VCaP (cell line): Measurements from ENCODE around the gene SERPINA3.
"Not testable (repeated sequence)": the region's sequence is repeated elsewhere in the genome, so short reads cannot be mapped to it uniquely, and the experiment has no call there.

Experiments used
- H3K27ac ChIP-seq: fragments of 450-650 bp; 2 replicates; pipeline ENCODE4 v1.5.1; 2017
- TF ChIP-seq, protein P1 (sequence below): fragments of 450-650 bp; conservative IDR thresholded peaks from 2 replicates; pipeline ENCODE4 v1.5.1; 2017; ENCODE audit warnings: mild to moderate bottlenecking, moderate library complexity

SERPINA3 gene

DNA sequence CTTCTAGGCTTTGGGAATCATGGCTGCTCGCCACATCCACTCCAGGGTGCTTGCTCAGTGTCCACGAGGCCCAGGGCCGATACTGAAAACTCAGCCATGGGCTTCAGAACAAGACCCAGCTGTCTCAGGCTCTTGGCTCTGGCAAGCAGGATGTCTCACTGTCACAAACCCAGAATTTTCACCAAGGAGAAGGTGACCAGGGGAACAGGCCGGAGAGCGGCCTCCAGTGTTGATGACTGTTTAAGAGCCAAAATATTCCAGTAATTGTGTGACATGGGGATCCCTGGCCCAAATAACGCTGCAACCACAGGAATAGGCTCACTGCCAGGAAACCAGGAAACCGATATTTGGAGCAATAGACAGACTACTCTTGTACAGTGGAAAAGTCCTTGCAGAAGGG, 40.8 kb upstream of the SERPINA3 start:
- H3K27ac ChIP-seq = no peak overlapping the region
- TF ChIP-seq, protein P1, sequence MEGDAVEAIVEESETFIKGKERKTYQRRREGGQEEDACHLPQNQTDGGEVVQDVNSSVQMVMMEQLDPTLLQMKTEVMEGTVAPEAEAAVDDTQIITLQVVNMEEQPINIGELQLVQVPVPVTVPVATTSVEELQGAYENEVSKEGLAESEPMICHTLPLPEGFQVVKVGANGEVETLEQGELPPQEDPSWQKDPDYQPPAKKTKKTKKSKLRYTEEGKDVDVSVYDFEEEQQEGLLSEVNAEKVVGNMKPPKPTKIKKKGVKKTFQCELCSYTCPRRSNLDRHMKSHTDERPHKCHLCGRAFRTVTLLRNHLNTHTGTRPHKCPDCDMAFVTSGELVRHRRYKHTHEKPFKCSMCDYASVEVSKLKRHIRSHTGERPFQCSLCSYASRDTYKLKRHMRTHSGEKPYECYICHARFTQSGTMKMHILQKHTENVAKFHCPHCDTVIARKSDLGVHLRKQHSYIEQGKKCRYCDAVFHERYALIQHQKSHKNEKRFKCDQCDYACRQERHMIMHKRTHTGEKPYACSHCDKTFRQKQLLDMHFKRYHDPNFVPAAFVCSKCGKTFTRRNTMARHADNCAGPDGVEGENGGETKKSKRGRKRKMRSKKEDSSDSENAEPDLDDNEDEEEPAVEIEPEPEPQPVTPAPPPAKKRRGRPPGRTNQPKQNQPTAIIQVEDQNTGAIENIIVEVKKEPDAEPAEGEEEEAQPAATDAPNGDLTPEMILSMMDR = no peak

DNA sequence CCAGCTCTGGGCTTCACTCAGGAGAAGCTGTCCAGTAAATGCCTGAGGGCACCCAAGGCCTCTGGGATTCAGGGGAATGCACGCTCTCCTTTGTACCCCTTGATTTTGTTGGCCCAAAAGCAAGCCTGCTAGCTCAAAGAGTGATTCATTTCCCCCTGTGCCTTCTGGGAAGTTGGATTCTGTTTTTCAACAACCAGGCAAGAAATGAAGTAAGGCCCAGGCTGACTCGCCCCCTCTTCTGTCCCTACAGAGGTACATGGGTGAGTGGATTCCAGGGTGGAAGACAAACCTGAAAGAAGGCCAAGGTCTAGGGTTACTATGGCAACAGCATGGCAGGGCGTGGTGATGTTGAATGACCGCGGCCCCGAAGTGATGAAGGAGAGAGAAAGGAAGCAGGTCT, 40.2 kb upstream of the SERPINA3 start:
- TF ChIP-seq, protein P1 = no peak
- no peak overlapping the region for H3K27ac ChIP-seq

DNA sequence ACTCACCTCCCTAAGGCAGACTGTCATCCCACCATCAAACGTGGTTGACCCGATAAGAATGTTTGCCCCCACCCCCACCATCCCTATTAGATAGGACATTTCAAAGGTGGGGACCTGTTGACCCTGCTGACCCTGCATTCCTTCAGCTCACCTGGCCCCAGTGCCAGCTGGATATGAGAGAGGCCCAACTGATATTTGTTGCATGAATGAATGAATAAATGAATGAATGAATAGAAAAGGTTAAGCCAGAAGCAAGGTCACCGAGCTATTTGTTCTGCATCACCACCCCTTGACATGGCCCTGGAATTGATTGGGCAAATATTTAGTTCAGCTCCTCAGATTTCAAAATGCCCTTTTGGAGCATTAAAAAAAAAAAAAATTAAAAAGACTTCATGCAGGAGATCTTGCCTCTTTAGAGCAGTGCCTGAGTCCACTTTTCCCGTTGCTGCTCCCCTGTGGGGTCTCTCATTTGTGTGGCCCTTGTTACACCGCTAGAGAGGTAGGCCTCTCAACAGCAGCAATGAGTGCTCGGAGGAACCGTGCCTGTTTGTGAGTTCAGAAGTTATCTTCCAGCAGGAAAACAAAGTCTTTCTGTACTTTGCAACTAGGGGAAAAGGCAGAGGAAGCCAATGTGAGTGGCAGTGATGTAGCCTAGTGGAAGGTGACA, 39.4 kb upstream of the SERPINA3 start:
- no peak overlapping the region for H3K27ac ChIP-seq
- TF ChIP-seq, protein P1 = no peak

DNA sequence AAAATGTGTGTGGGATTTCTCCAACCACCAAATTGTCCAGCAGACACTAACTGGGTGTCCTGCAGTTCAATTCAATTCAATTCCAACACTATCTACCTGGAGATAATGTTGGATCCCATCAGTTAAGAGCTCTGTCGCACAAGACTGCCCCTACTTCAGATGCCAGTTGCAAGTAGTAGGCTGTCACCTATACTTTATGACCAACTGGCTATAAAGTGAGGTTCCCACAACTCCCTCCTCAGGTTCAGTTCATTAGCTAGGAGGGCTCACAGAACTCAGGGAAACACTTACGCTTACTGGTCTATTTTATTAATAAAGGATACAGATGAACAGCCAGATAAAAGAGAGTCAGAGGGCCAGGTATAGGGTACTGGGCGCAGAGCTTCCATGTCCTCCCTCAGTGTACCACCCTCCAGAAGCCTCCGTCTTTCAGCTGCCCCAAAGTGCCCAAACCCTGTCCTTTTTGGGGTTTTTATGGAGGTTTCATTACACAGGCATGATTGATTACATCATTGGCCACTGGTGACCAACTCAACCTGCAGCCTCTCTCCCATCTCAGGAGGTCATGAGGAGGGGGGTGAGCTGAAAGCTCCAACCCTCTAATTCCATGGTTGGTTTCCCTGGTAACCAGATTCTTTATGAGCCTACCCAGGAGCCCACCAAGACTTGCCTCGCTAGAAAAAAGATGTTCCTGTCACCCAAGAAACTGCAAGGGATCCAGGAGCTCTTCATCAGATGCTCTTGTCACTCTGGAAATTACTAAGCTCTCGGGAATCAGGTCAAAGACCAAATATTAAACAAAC, 38.5 kb upstream of the SERPINA3 start:
- TF ChIP-seq, protein P1 = no peak
- H3K27ac ChIP-seq = no peak overlapping the region

DNA sequence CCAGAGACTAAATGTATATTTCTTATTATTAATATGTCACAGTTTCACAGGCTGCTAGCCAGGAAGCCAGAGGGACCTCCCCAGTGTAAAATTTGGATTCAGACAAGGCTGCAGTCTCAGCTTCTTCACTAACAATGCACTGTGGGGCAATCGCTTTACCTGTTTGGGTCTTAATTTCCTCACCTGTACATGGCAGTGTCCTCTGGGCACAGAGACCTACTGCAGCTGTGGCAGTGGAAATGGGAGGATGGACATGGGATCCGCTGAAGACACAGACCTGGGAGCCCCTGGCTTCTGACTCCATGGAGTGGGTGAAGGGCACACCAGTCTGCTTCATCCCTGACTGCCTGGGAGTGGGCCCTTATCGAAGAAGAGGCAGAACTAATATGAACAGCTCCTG, 37.9 kb upstream of the SERPINA3 start:
- H3K27ac ChIP-seq = no peak overlapping the region

DNA sequence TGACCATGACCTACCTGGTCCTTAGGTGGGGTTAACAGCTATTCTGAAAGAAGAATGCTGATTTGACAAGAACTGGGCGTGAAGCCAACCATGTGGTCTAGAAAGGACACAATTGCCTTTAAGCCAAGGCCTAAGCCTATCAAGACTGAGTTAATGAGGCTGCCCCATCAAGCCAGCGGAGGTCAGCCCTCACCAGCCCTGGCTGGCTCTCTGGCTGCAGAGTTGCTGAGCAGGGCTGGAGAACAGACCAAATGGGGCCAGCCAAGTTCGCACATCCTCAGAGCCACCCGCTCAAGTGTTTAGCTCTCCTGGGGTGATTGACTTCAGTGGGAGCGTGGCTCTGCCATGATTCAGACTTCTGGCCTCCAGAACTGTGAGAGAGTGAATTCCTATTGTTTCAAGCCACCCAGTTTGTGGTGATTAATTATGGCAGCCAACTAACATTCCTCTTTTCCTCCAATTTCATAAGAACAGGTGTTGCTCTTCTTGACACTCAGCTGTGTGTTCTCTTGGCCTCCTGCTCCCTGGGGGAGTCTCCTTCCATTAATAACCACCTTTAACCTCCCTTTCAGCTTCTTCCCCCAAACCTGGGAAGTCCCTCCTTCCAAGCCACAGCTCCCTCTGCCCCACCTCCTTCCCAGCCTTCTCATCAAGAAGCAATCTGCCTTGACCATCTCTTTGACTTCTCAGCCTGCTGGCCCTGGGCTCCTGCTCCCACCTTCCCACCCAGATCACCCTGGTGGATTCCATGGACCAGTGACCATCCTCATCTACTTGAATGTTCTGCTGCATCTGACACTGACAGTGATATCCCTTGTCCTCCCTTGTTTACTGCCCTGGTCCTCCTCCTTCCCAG, 36.2 kb upstream of the SERPINA3 start:
- no peak overlapping the region for H3K27ac ChIP-seq
- TF ChIP-seq, protein P1 = no peak

More for the DNA sequence above, 37.9 kb upstream of the SERPINA3 start:
- TF ChIP-seq, protein P1 = no peak

DNA sequence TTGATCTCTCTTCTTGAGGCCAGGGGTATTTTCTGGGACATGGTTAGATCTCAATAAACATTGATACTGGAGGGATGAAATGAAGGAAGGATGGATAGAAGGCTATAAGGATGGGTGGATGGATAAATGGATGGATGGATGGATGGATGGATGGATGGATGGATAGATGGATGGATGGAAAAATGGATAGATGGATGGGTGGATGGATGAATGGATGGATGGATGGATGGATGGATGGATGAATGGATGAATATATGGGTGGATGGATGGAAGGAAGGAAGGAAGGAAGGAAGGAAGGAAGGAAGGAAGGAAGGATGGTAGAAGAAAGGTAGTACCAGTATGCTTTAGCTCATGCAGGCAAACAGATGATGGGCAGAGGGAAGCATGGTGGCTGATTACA, 34.7 kb upstream of the SERPINA3 start:
- H3K27ac ChIP-seq = not testable (repeated sequence)
